Measurements from ENCODE around the gene HERC2.

GRCh38 chr15:28110481-28110881 is 211.5 kb downstream of the HERC2 start:
- TF ChIP-seq EZH2 (IDR thresholded peaks at IDR 0.05; ENCODE audit: borderline replicate concordance, low read depth, low read length, severe bottlenecking) = no peak
- no peak for TF ChIP-seq CTCF (IDR thresholded peaks at IDR 0.05; ENCODE audit: borderline replicate concordance, extremely low read depth, low read length, poor library complexity, severe bottlenecking)

Data from DND-41 (cell line).